Mesendoderm (in vitro differentiated cells): ENCODE data around the gene JAZF1.

Experiments
- DNase-seq: peaks from one replicate; pipeline ENCODE4 v3.0.0; 2013
- H2AK5ac ChIP-seq: 2 replicates; pipeline ENCODE4 v1.6.1; 2013; ENCODE audit warnings: low read length, inconsistent platforms
- H2BK120ac ChIP-seq: 2 replicates; pipeline ENCODE4 v1.6.1; 2013; ENCODE audit warnings: low read depth, mild to moderate bottlenecking, low read length, moderate library complexity, mixed read lengths
- H2BK15ac ChIP-seq: replicated peaks from 2 replicates; pipeline ENCODE4 v1.6.1; 2013; ENCODE audit warnings: low read depth, mild to moderate bottlenecking, moderate library complexity
- H2BK5ac ChIP-seq: 2 replicates; pipeline ENCODE4 v1.6.1; 2013; ENCODE audit warnings: low read length, inconsistent platforms
- H3K18ac ChIP-seq: 2 replicates; pipeline ENCODE4 v1.6.1; 2013; ENCODE audit warnings: mild to moderate bottlenecking, low read length, mixed read lengths
- H3K23ac ChIP-seq: one replicate; pipeline ENCODE4 v1.6.1; 2013; ENCODE audit warnings: low read length
- H3K27ac ChIP-seq: 2 replicates; pipeline ENCODE4 v1.5.1; 2013; ENCODE audit warnings: low read depth, mild to moderate bottlenecking, inconsistent platforms, low read length, moderate library complexity
- H3K27me3 ChIP-seq: 2 replicates; pipeline ENCODE4 v1.6.1; 2013; ENCODE audit warnings: low read length, control low read depth, mild to moderate bottlenecking, inconsistent platforms; ENCODE audit not compliant: insufficient read depth, poor library complexity
- H3K36me3 ChIP-seq: 2 replicates; pipeline ENCODE4 v1.6.1; 2013; ENCODE audit warnings: low read length, inconsistent platforms; ENCODE audit not compliant: control insufficient read depth, insufficient read depth
- H3K4ac ChIP-seq: one replicate; pipeline ENCODE4 v1.6.1; 2013; ENCODE audit warnings: low read depth, mild to moderate bottlenecking, low read length, moderate library complexity
- H3K4me1 ChIP-seq: 2 replicates; pipeline ENCODE4 v1.6.1; 2013; ENCODE audit warnings: low read depth, low read length, inconsistent platforms; ENCODE audit not compliant: control insufficient read depth
- H3K4me2 ChIP-seq: 2 replicates; pipeline ENCODE4 v1.6.1; 2013; ENCODE audit warnings: low read length
- H3K4me3 ChIP-seq: 2 replicates; pipeline ENCODE4 v1.5.1; 2013; ENCODE audit warnings: mild to moderate bottlenecking, low read length
- H3K56ac ChIP-seq: one replicate; pipeline ENCODE4 v1.6.1; 2013; ENCODE audit warnings: low read length
- H3K79me1 ChIP-seq: 2 replicates; pipeline ENCODE4 v1.6.1; 2013; ENCODE audit warnings: low read length, inconsistent platforms
- H3K79me2 ChIP-seq: 2 replicates; pipeline ENCODE4 v1.6.1; 2013; ENCODE audit warnings: mild to moderate bottlenecking, low read length; ENCODE audit not compliant: control insufficient read depth, insufficient read depth
- H3K9ac ChIP-seq: 2 replicates; pipeline ENCODE4 v1.6.1; 2013; ENCODE audit warnings: low read length, inconsistent platforms
- H4K5ac ChIP-seq: one replicate; pipeline ENCODE4 v1.6.1; 2013; ENCODE audit warnings: low read length
- H4K8ac ChIP-seq: one replicate; pipeline ENCODE4 v1.6.1; 2013; ENCODE audit warnings: low read depth, mild to moderate bottlenecking, control low read depth, low read length, moderate library complexity
- WGBS: extraction: QIAGEN DNeasy Blood & Tissue Kit; methylation state at CpG from one replicate; pipeline ENCODE4 v1.1.7; 2013; ENCODE audit warnings: low lambda C conversion rate, missing lambda C conversion rate; ENCODE audit not compliant: insufficient coverage; ENCODE audit errors: extremely low coverage; 5-methylcytosine and 5-hydroxymethylcytosine counted together

Gene JAZF1

GRCh38 chr7:28174901-28175661 lies 5.5 kb downstream of the JAZF1 start:
- Histone ChIP-seq H2AK5ac (no peak overlapping the region), H3K56ac (no peak overlapping the region), H3K23ac (no peak overlapping the region), H3K27ac (no peak overlapping the region), H3K4me1 (no peaks in the 10 kb centered on the region), H3K9ac (no peak overlapping the region), H3K4me2 (no peak overlapping the region), H3K36me3 (no peaks in the 10 kb centered on the region), H2BK15ac (no peak overlapping the region), H4K8ac (no peak overlapping the region), H3K4me3 (no peak overlapping the region), H3K27me3 (no peaks in the 10 kb centered on the region), H3K18ac (no peak overlapping the region), H4K5ac (no peak overlapping the region), H3K79me2 (no peaks in the 10 kb centered on the region), H2BK5ac (no peak overlapping the region), H3K4ac (no peak overlapping the region), H2BK120ac (no peak overlapping the region), H3K79me1 (no peaks in the 10 kb centered on the region)
- DNase-seq: peak; percentile 48
- WGBS: no CpG with 5 or more reads among the region's 8 CpGs

- H3K4ac ChIP-seq: no peak overlapping the region
- H4K8ac ChIP-seq: no peak overlapping the region
- H3K9ac ChIP-seq: no peak overlapping the region
- no peaks in the 10 kb centered on the region for H3K27me3 ChIP-seq
- H3K56ac ChIP-seq: no peak overlapping the region
- H3K27ac ChIP-seq: no peak overlapping the region
- no peak overlapping the region for H3K23ac ChIP-seq
- H3K4me2 ChIP-seq: no peak overlapping the region
- H3K18ac ChIP-seq: no peak overlapping the region
- H3K36me3 ChIP-seq: no peaks in the 10 kb centered on the region
- no peak overlapping the region for H2BK15ac ChIP-seq
- WGBS: no CpG with 5 or more reads among the region's 5 CpGs
- H3K79me2 ChIP-seq: no peaks in the 10 kb centered on the region
- DNase-seq: no peak
- no peaks in the 10 kb centered on the region for H3K79me1 ChIP-seq
- H4K5ac ChIP-seq: no peak overlapping the region
- no peaks in the 10 kb centered on the region for H3K4me1 ChIP-seq
- no peak overlapping the region for H2AK5ac ChIP-seq
- H3K4me3 ChIP-seq: no peak overlapping the region
- H2BK5ac ChIP-seq: no peak overlapping the region
- no peak overlapping the region for H2BK120ac ChIP-seq
Observed at GRCh38 chr7:28174442-28174841, 6.2 kb downstream of the JAZF1 start.

- no peak overlapping the region for H3K27ac ChIP-seq
- H3K27me3 ChIP-seq: no peaks in the 10 kb centered on the region
- H4K5ac ChIP-seq: no peak overlapping the region
- no peak overlapping the region for H3K23ac ChIP-seq
- H2BK5ac ChIP-seq: no peak overlapping the region
- no peak overlapping the region for H2AK5ac ChIP-seq
- no peak overlapping the region for H3K56ac ChIP-seq
- H3K36me3 ChIP-seq: no peaks in the 10 kb centered on the region
- no peak overlapping the region for H4K8ac ChIP-seq
- H3K18ac ChIP-seq: no peak overlapping the region
- no peaks in the 10 kb centered on the region for H3K79me1 ChIP-seq
- no peak overlapping the region for H3K4ac ChIP-seq
- no CpG with 5 or more reads among the region's 1 CpG for WGBS
- H2BK120ac ChIP-seq: no peak overlapping the region
- peak; percentile 63 for DNase-seq
- no peak overlapping the region for H3K4me3 ChIP-seq
- H3K9ac ChIP-seq: no peak overlapping the region
- H3K79me2 ChIP-seq: no peaks in the 10 kb centered on the region
- H2BK15ac ChIP-seq: no peak overlapping the region
- no peaks in the 10 kb centered on the region for H3K4me1 ChIP-seq
- H3K4me2 ChIP-seq: no peak overlapping the region
Observed at GRCh38 chr7:28173531-28173930, 7.1 kb downstream of the JAZF1 start.

GRCh38 chr7:28172958-28173357 lies 7.6 kb downstream of the JAZF1 start:
- Histone ChIP-seq H3K36me3 (no peaks in the 10 kb centered on the region), H3K23ac (no peak overlapping the region), H3K27me3 (no peaks in the 10 kb centered on the region), H2BK120ac (no peak overlapping the region), H3K4me1 (no peaks in the 10 kb centered on the region), H3K56ac (no peak overlapping the region), H3K9ac (no peak overlapping the region), H2BK5ac (no peak overlapping the region), H3K79me2 (no peaks in the 10 kb centered on the region), H4K8ac (no peak overlapping the region), H3K79me1 (no peaks in the 10 kb centered on the region), H3K4me2 (no peak overlapping the region), H4K5ac (no peak overlapping the region), H3K4ac (no peak overlapping the region), H2BK15ac (peak overlapping the region; percentile 57), H2AK5ac (no peak overlapping the region), H3K27ac (no peak overlapping the region), H3K4me3 (no peak overlapping the region), H3K18ac (no peak overlapping the region)
- DNase-seq: no peak
- WGBS: no CpG with 5 or more reads among the region's 3 CpGs

- no peak overlapping the region for H3K4me3 ChIP-seq
- WGBS: no CpG with 5 or more reads among the region's 6 CpGs
- H3K9ac ChIP-seq: no peak overlapping the region
- H4K5ac ChIP-seq: no peak overlapping the region
- H2AK5ac ChIP-seq: no peak overlapping the region
- H2BK5ac ChIP-seq: no peak overlapping the region
- H3K27me3 ChIP-seq: no peaks in the 10 kb centered on the region
- no peaks in the 10 kb centered on the region for H3K79me1 ChIP-seq
- H4K8ac ChIP-seq: no peak overlapping the region
- H3K56ac ChIP-seq: no peak overlapping the region
- H3K4ac ChIP-seq: no peak overlapping the region
- H3K18ac ChIP-seq: no peak overlapping the region
- no peak overlapping the region for H3K4me2 ChIP-seq
- no peaks in the 10 kb centered on the region for H3K36me3 ChIP-seq
- H3K79me2 ChIP-seq: no peaks in the 10 kb centered on the region
- DNase-seq: no peak
- no peak overlapping the region for H3K23ac ChIP-seq
- no peak overlapping the region for H2BK120ac ChIP-seq
- no peak overlapping the region for H2BK15ac ChIP-seq
- no peaks in the 10 kb centered on the region for H3K4me1 ChIP-seq
- no peak overlapping the region for H3K27ac ChIP-seq
Observed at GRCh38 chr7:28170701-28171100, 9.9 kb downstream of the JAZF1 start.

- no peaks in the 10 kb centered on the region for H3K79me2 ChIP-seq
- WGBS: no CpG with 5 or more reads among the region's 1 CpG
- no peak overlapping the region for H3K23ac ChIP-seq
- no peak overlapping the region for H4K8ac ChIP-seq
- H3K4me1 ChIP-seq: no peaks in the 10 kb centered on the region
- H3K4me2 ChIP-seq: no peak overlapping the region
- H3K18ac ChIP-seq: no peak overlapping the region
- no peak overlapping the region for H2BK5ac ChIP-seq
- H2AK5ac ChIP-seq: no peak overlapping the region
- no peak overlapping the region for H3K4me3 ChIP-seq
- DNase-seq: peak; percentile 62
- no peak overlapping the region for H3K9ac ChIP-seq
- H2BK15ac ChIP-seq: no peak overlapping the region
- no peaks in the 10 kb centered on the region for H3K27me3 ChIP-seq
- H3K36me3 ChIP-seq: no peaks in the 10 kb centered on the region
- no peak overlapping the region for H3K27ac ChIP-seq
- peaks cover 1% of the 10 kb centered on the region for H3K79me1 ChIP-seq
- H3K56ac ChIP-seq: no peak overlapping the region
- H2BK120ac ChIP-seq: no peak overlapping the region
- no peak overlapping the region for H4K5ac ChIP-seq
- no peak overlapping the region for H3K4ac ChIP-seq
Observed at GRCh38 chr7:28169230-28169629, 11.4 kb downstream of the JAZF1 start.
